B cell (primary cell): ENCODE data around the gene CDH13. TPM values are rescaled to one million over a fixed set of nuclear protein-coding genes. Genes with fewer than 3 reads are reported as not detected.

ENCODE experiments used
- ATAC-seq: fragments of 200-7000 bp; cut with Tn5 transposase; one replicate; pipeline ENCODE4 v1.10.0; 2021; ENCODE audit warnings: low read depth, mild to moderate bottlenecking, moderate number of reproducible peaks, moderate library complexity
- CTCF ChIA-PET: fragments of 350-600 bp; sonication (Branson Sonifier 250); formaldehyde crosslinking; loops from one replicate; lab custom pipeline; 2021; ENCODE audit warnings: antibody characterized with exemption, inconsistent platforms; lab: Charles Lee
- POLR2A ChIA-PET: fragments of 350-600 bp; sonication (Branson Sonifier 250); formaldehyde crosslinking; loops from one replicate; lab custom pipeline; 2021; ENCODE audit warnings: antibody characterized with exemption; lab: Charles Lee
- DNase-seq: peaks from one replicate; pipeline ENCODE4 v3.0.0; 2013
- H2AFZ ChIP-seq: 2 replicates; pipeline ENCODE4 v1.6.1; 2012; ENCODE audit warnings: mild to moderate bottlenecking, low read depth, low read length; ENCODE audit not compliant: insufficient read depth, poor library complexity, severe bottlenecking
- H3K27ac ChIP-seq, 2 donors: 1 replicate in 1 of 2; 2 replicates in 1 of 2; pipeline ENCODE4 v1.5.1; 2012 to 2013; ENCODE audit warnings: low read length in 2 of 2, mild to moderate bottlenecking in 2 of 2, moderate library complexity in 1 of 2
- H3K27me3 ChIP-seq, 4 experiments: fragments of 200-600 bp in 1 of 4; sonication (generic) in 1 of 4; replicated peaks in 1 of 4; 1 replicate in 2 of 4; 2 replicates in 2 of 4; pipeline versions ENCODE4 v1.6.1 to v1.7.0; 2013 to 2016; ENCODE audit warnings: low read length in 3 of 4, mild to moderate bottlenecking in 2 of 4, mixed read lengths in 1 of 4, moderate library complexity in 1 of 4; ENCODE audit not compliant: insufficient read depth in 4 of 4, control insufficient read depth in 3 of 4; ENCODE audit errors: control extremely low read depth in 1 of 4
- H3K36me3 ChIP-seq, 2 experiments: replicated peaks in 1 of 2; 1 replicate in 1 of 2; 2 replicates in 1 of 2; pipeline versions ENCODE4 v1.6.1 to v1.7.1; 2013; ENCODE audit warnings: low read length in 1 of 2; ENCODE audit not compliant: insufficient read depth in 2 of 2, control insufficient read depth in 1 of 2; ENCODE audit errors: control extremely low read depth in 1 of 2, extremely low read depth in 1 of 2
- H3K4me1 ChIP-seq, 2 donors: fragments of 200-600 bp in 1 of 2; sonication (generic) in 1 of 2; 1 replicate in 1 of 2; 2 replicates in 1 of 2; pipeline versions ENCODE4 v1.5.1 to v1.6.1; 2013 to 2017; ENCODE audit warnings: low read length in 2 of 2; ENCODE audit not compliant: control insufficient read depth in 2 of 2, insufficient read depth in 2 of 2
- H3K4me2 ChIP-seq: replicated peaks from 2 replicates; pipeline ENCODE3; 2012; ENCODE audit warnings: mild to moderate bottlenecking, low read depth, low read length; ENCODE audit not compliant: poor library complexity, severe bottlenecking
- H3K4me3 ChIP-seq, 5 experiments: fragments of 200-600 bp in 1 of 5; sonication (generic) in 1 of 5; 1 replicate in 3 of 5; 2 replicates in 2 of 5; pipeline versions ENCODE4 v1.5.1 to v1.7.0; 2011 to 2016; ENCODE audit warnings: low read length in 4 of 5, mild to moderate bottlenecking in 4 of 5, low read depth in 2 of 5, control low read depth in 1 of 5, moderate library complexity in 1 of 5; ENCODE audit not compliant: insufficient read depth in 1 of 5; ENCODE audit errors: control extremely low read depth in 1 of 5, extremely low read depth in 1 of 5
- H3K79me2 ChIP-seq: fragments of 200-600 bp; sonication (generic); one replicate; pipeline ENCODE4 v1.6.0; 2016; ENCODE audit warnings: low read length; ENCODE audit not compliant: control insufficient read depth, insufficient read depth
- H3K9ac ChIP-seq: fragments of 200-600 bp; sonication (generic); 2 replicates; pipeline ENCODE4 v1.6.1; 2017; ENCODE audit warnings: mild to moderate bottlenecking, low read length, moderate library complexity
- H3K9me3 ChIP-seq, 3 donors: one replicate each; pipeline versions ENCODE4 v1.6.1 to v1.7.1; 2013; ENCODE audit warnings: low read length in 2 of 3; ENCODE audit not compliant: control insufficient read depth in 2 of 3, insufficient read depth in 1 of 3; ENCODE audit errors: control extremely low read depth in 1 of 3
- H4K20me1 ChIP-seq: 2 replicates; pipeline ENCODE4 v1.6.0; 2012; ENCODE audit warnings: mild to moderate bottlenecking, low read length; ENCODE audit not compliant: insufficient read depth, control insufficient read depth, poor library complexity, severe bottlenecking
- H3K27ac Mint-ChIP-seq: one replicate; pipeline ENCODE4 v1.8.0; 2021; ENCODE audit warnings: mixed read lengths
- H3K27me3 Mint-ChIP-seq: one replicate; pipeline ENCODE4 v1.8.0; 2021; ENCODE audit warnings: mixed read lengths
- H3K4me1 Mint-ChIP-seq: one replicate; pipeline ENCODE4 v1.8.0; 2021; ENCODE audit warnings: mixed read lengths
- H3K4me3 Mint-ChIP-seq: one replicate; pipeline ENCODE4 v1.8.0; 2021; ENCODE audit warnings: mixed read lengths
- H3K9me3 Mint-ChIP-seq: one replicate; pipeline ENCODE4 v1.8.0; 2022; ENCODE audit warnings: mixed read lengths; ENCODE audit not compliant: insufficient read depth
- EZH2 ChIP-seq: IDR thresholded peaks from 2 replicates; pipeline ENCODE4 v1.6.1; 2012; ENCODE audit warnings: borderline replicate concordance, low read depth, mild to moderate bottlenecking, moderate library complexity, low read length; ENCODE audit not compliant: insufficient read depth, poor library complexity, severe bottlenecking
- WGBS: methylation state at CpG from one replicate; pipeline ENCODE4 v1.1.5; 2013; ENCODE audit warnings: missing lambda C conversion rate; ENCODE audit not compliant: insufficient coverage; 5-methylcytosine and 5-hydroxymethylcytosine counted together
- intact Hi-C: fragments of 100-400 bp; cut with micrococcal nuclease; formaldehyde crosslinking; loops from one replicate; pipeline ENCODE4 v1.10.0; 2022
- polyA plus RNA-seq: library from polyadenylated mRNA; depleted of rRNA; stranded (reverse); fragments of >200 nt; gene quantifications from 2 replicates; pipeline ENCODE4 v1.2.3, GENCODE V29; 2012
- total RNA-seq, 2 donors: library from RNA; stranded (reverse); fragments of 120-200 nt in 1 of 2; gene quantifications; 1 replicate in 1 of 2; 2 replicates in 1 of 2; pipeline versions ENCODE4 v1.2.3 to v1.2.4, GENCODE V29; 2013 to 2022
- TF ChIP-seq, protein P1 (sequence below): fragments of 200-600 bp; IDR thresholded peaks from one replicate; pipeline ENCODE4 v1.8.0; 2022; ENCODE audit warnings: antibody characterized with exemption, mild to moderate bottlenecking

Gene CDH13
- total and polyA plus RNA-seq, 2 donors (not counting 1 experiment from before 2014, with no cell fraction given): not detected

DNA sequence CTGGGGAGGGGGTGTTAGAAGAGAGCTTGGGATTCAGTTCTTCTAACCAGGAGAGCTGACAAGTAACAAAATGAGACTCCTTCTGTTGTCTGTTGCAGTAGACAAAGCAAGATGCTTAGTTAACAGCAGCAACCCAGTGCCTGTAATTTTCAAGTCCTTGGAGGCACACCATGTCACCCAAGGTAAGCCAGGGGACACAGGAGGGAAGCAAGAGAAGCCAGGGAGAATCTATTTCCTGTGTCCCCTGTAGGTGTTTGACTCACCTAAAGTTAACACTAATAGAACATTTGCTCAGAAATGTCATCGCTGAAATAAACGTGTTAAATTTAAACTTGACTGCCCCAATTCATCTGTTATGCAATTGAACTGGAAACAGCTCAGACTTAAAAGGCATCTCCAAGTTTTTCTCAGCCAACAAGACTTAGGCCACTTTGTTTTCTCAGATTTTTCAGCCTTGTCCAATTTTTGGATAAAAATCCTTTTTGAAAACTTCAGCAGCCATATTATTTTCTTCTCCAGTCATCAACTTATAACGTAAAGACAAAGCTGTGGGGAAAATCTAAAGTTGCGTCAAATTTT, 257.6 kb downstream of the CDH13 start:
- 88% methylated on average over 2 of the region's 4 CpGs for WGBS
- Histone ChIP-seq H3K79me2 (no peaks in the 10 kb centered on the region), H3K4me2 (no peak overlapping the region), H3K27me3 (no peaks in the 10 kb centered on the region), H3K4me3 (no peak overlapping the region), H3K9me3 (no peaks in the 10 kb centered on the region), H3K27ac (no peak overlapping the region), H4K20me1 (no peaks in the 10 kb centered on the region), H3K4me1 (peaks cover 3 to 9% of the 10 kb centered on the region in 2 donors), H3K36me3 (no peaks in the 10 kb centered on the region), H2AFZ (no peak overlapping the region), H3K9ac (no peak overlapping the region)
- H3K27ac Mint-ChIP-seq: no peak overlapping the region
- POLR2A ChIA-PET: no interaction called here
- intact Hi-C loops: no loop called here
- no peak for TF ChIP-seq EZH2
- TF ChIP-seq, protein P1, sequence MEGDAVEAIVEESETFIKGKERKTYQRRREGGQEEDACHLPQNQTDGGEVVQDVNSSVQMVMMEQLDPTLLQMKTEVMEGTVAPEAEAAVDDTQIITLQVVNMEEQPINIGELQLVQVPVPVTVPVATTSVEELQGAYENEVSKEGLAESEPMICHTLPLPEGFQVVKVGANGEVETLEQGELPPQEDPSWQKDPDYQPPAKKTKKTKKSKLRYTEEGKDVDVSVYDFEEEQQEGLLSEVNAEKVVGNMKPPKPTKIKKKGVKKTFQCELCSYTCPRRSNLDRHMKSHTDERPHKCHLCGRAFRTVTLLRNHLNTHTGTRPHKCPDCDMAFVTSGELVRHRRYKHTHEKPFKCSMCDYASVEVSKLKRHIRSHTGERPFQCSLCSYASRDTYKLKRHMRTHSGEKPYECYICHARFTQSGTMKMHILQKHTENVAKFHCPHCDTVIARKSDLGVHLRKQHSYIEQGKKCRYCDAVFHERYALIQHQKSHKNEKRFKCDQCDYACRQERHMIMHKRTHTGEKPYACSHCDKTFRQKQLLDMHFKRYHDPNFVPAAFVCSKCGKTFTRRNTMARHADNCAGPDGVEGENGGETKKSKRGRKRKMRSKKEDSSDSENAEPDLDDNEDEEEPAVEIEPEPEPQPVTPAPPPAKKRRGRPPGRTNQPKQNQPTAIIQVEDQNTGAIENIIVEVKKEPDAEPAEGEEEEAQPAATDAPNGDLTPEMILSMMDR: no peak
- H3K4me1 Mint-ChIP-seq: peaks cover 12% of the 10 kb centered on the region
- ATAC-seq (no peak), DNase-seq (no peak)
- peaks cover 6% of the 10 kb centered on the region for H3K27me3 Mint-ChIP-seq
- CTCF ChIA-PET: no interaction called here
- no peak overlapping the region for H3K4me3 Mint-ChIP-seq
- no peaks in the 10 kb centered on the region for H3K9me3 Mint-ChIP-seq

- DNase-seq: no peak
- H3K27me3 ChIP-seq: no peaks in the 10 kb centered on the region
- Mint-ChIP-seq H3K9me3 (no peaks in the 10 kb centered on the region), H3K27me3 (peaks cover 8% of the 10 kb centered on the region), H3K4me3 (no peak overlapping the region), H3K4me1 (peaks cover 12% of the 10 kb centered on the region), H3K27ac (no peak overlapping the region)
- intact Hi-C loops: no loop called here
- no peak for ATAC-seq
- H4K20me1 ChIP-seq: no peaks in the 10 kb centered on the region
- POLR2A ChIA-PET: no interaction called here
- H3K36me3 ChIP-seq: no peaks in the 10 kb centered on the region
- no peak overlapping the region for H3K9ac ChIP-seq
- peaks cover 3 to 9% of the 10 kb centered on the region in 2 donors for H3K4me1 ChIP-seq
- no peaks in the 10 kb centered on the region for H3K79me2 ChIP-seq
- no peak overlapping the region for H3K4me2 ChIP-seq
- WGBS: no CpG with 5 or more reads among the region's 2 CpGs
- H3K9me3 ChIP-seq: no peaks in the 10 kb centered on the region
- no peak overlapping the region for H2AFZ ChIP-seq
- no peak overlapping the region for H3K27ac ChIP-seq
- no peak overlapping the region for H3K4me3 ChIP-seq
- CTCF ChIA-PET: interaction anchor here (0.6 kb wide), 1 partner anchor 112 kb away, joined by 3 read pairs; no protein-coding TSS in a partner anchor
- no peak for TF ChIP-seq EZH2
- TF ChIP-seq, protein P1: no peak
These were observed 259.4 kb downstream of the CDH13 start for GRCh38 chr16:82886146-82886545.
